Pulmonary artery endothelial cell (primary cell): ENCODE results near the gene CDNF. TPM values are rescaled to one million over a fixed set of nuclear protein-coding genes. Genes with fewer than 3 reads are reported as not detected.

ENCODE experiments used
- DNase-seq: peaks from one replicate; pipeline ENCODE4 v3.0.0-alpha.2; 2011; ENCODE audit warnings: low read depth, low spot score
- total RNA-seq: library from RNA; depleted of rRNA; stranded (reverse); fragments of >200 nt; gene quantifications from 2 replicates; pipeline ENCODE4 v1.2.3, GENCODE V29; 2014

CDNF gene
- total RNA-seq, 1 donor from 2014 or later, result 0.79 TPM

GRCh38 chr10:14798636-14799035 lies 39.2 kb downstream of the CDNF start:
- peak; percentile 65 for DNase-seq

GRCh38 chr10:14787938-14788337 lies 49.9 kb downstream of the CDNF start:
- DNase-seq, result no peak

GRCh38 chr10:14784459-14785055 lies 53.3 kb downstream of the CDNF start:
- DNase-seq, result no peak

- peak; percentile 100 for DNase-seq
Measured at GRCh38 chr10:14782691-14783363, 55.0 kb downstream of the CDNF start.

- DNase-seq, result peak; percentile 36
Measured at GRCh38 chr10:14781763-14782162, 56.1 kb downstream of the CDNF start.

GRCh38 chr10:14779001-14779651 lies 58.7 kb downstream of the CDNF start:
- DNase-seq, result no peak

GRCh38 chr10:14776546-14776945 lies 61.3 kb downstream of the CDNF start:
- no peak for DNase-seq

- no peak for DNase-seq
Measured at GRCh38 chr10:14775656-14776055, 62.2 kb downstream of the CDNF start.

GRCh38 chr10:14774797-14775196 lies 63.0 kb downstream of the CDNF start, which contains the start of gene FAM107B:
TSS of gene FAM107B (minus strand) at chr10:14774897. CDS start at chr10:14774663, 234 bp downstream.
- no peak for DNase-seq

- no peak for DNase-seq
Measured at GRCh38 chr10:14774214-14774580, 63.6 kb downstream of the CDNF start.

- no peak for DNase-seq
Measured at GRCh38 chr10:14773551-14774213, 64.2 kb downstream of the CDNF start.

- DNase-seq, result no peak
Measured at GRCh38 chr10:14772399-14772798, 65.4 kb downstream of the CDNF start.

GRCh38 chr10:14770927-14771326 lies 66.9 kb downstream of the CDNF start:
- no peak for DNase-seq

Other genes with a start within 250 kb of the CDNF start
- 117 and 174 TPM in 2 replicates for gene FAM107B, start 63.1 kb downstream of the CDNF start, total RNA-seq
- 16.2 and 17.1 TPM in 2 replicates for gene HSPA14, start 269 bp upstream of the CDNF start, total RNA-seq
- 22.3 and 27.9 TPM in 2 replicates for gene MSANTD7, start 269 bp upstream of the CDNF start, total RNA-seq
- gene SUV39H2, start 40.8 kb upstream of the CDNF start, total RNA-seq, result 13.9 and 37.7 TPM in 2 replicates
- gene DCLRE1C, start 116.1 kb upstream of the CDNF start, total RNA-seq, result 7.5 and 9.3 TPM in 2 replicates
- gene MEIG1, start 121.4 kb upstream of the CDNF start, total RNA-seq, result 0.32 TPM in 1 of 2 replicates, not detected in the other
- gene OLAH, start 205.9 kb upstream of the CDNF start, total RNA-seq, result 0.14 TPM in 1 of 2 replicates, not detected in the other